ENCODE measurements around the gene STARD13. TPM values are rescaled to one million over a fixed set of nuclear protein-coding genes. Genes with fewer than 3 reads are reported as not detected.
A peak's percentile ranks its signal among the peaks of the same experiment; 100 is the strongest.

Gene STARD13
- total RNA-seq, 1 experiment from 2014 or later: 26.6 TPM

DNA sequence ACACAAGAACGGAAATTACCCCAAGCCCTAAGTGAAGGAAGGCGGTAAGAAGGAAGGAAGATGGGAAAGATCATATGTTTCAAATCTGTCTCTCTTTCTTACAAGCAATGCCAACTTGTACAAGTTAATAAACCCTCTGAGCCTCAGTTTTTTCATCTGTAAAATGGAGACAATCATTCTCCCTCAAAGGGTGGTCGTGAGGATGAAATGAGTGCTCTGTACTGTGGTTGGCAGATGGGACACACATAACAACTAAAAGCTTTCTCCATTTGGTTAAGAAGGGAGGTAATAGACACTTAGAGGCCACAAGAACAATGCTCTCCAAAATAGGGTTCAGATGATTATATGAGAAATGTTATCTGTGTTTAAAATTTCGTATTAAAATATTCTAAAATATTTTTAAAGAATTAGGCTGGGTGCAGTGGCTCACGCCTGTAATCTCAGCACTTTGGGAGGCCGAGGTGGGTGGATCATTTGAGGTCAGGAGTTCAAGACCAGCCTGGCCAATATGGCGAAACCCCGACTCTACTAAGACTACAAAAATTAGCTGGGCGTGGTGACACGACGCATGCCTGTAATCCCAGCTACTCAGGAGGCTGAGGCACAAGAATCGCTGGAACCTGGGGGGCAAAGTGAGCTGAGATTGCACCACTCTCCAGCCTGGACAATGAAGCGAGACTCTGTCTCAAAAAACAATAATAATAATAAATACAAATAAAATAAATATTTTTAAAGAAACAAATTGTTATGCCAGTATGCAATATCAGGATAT, 89.7 kb downstream of the STARD13 start:
- Histone ChIP-seq H3K9me2 (replicated peaks; ENCODE audit: low read length) (no peaks in the 10 kb centered on the region), H3K4me1 (ENCODE audit: insufficient read depth, low read length) (peaks cover 15% of the 10 kb centered on the region), H3K79me2 (ENCODE audit: low read length) (peaks cover 68% of the 10 kb centered on the region), H3K9me3 (ENCODE audit: low read length) (no peaks in the 10 kb centered on the region), H2AFZ (ENCODE audit: low read length) (no peak overlapping the region), H3F3A (ENCODE audit: low read length, unreplicated experiment) (peaks cover 3% of the 10 kb centered on the region), H3K36me3 (ENCODE audit: low read depth, low read length) (no peaks in the 10 kb centered on the region), H3K9ac (ENCODE audit: low read length) (peak overlapping the region; percentile 46), H3K4me3 (ENCODE audit: low read length) (no peak overlapping the region), H4K20me1 (ENCODE audit: low read length) (no peaks in the 10 kb centered on the region), H3K27ac (ENCODE audit: low read length) (peak overlapping the region; percentile 81), H3K4me2 (ENCODE audit: low read length) (no peak overlapping the region), H3K27me3 (ENCODE audit: low read length) (no peaks in the 10 kb centered on the region)
- ATAC-seq (no peak), DNase-seq (no peak)
- intact Hi-C loops (cut with micrococcal nuclease): no loop called here
- ChIA-PET POLR2A (ENCODE audit: unreplicated experiment) (no interaction called here), CTCF (no interaction called here)
- BruUV-seq (replicated peaks): no TSS peak
- TF ChIP-seq EZH2 (IDR thresholded peaks at IDR 0.05; ENCODE audit: low read length, unreplicated experiment) (no peak), EZH2phosphoT487 (IDR thresholded peaks at IDR 0.05; ENCODE audit: borderline replicate concordance, low read length) (no peak)
- TF ChIP-seq, protein P1, sequence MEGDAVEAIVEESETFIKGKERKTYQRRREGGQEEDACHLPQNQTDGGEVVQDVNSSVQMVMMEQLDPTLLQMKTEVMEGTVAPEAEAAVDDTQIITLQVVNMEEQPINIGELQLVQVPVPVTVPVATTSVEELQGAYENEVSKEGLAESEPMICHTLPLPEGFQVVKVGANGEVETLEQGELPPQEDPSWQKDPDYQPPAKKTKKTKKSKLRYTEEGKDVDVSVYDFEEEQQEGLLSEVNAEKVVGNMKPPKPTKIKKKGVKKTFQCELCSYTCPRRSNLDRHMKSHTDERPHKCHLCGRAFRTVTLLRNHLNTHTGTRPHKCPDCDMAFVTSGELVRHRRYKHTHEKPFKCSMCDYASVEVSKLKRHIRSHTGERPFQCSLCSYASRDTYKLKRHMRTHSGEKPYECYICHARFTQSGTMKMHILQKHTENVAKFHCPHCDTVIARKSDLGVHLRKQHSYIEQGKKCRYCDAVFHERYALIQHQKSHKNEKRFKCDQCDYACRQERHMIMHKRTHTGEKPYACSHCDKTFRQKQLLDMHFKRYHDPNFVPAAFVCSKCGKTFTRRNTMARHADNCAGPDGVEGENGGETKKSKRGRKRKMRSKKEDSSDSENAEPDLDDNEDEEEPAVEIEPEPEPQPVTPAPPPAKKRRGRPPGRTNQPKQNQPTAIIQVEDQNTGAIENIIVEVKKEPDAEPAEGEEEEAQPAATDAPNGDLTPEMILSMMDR (conservative IDR thresholded peaks at IDR 0.05; ENCODE audit: low read depth, low read length): no peak

- H3K9me3 ChIP-seq (ENCODE audit: low read length): no peaks in the 10 kb centered on the region
- no TSS peak for BruUV-seq (replicated peaks)
- no peaks in the 10 kb centered on the region for H3K36me3 ChIP-seq (ENCODE audit: low read depth, low read length)
- peak overlapping the region; percentile 46 for H3K9ac ChIP-seq (ENCODE audit: low read length)
- intact Hi-C loops (cut with micrococcal nuclease): no loop called here
- no peaks in the 10 kb centered on the region for H3K27me3 ChIP-seq (ENCODE audit: low read length)
- ATAC-seq (peak; percentile 42), DNase-seq (peak; percentile 54)
- H3K4me2 ChIP-seq (ENCODE audit: low read length): peak overlapping the region; percentile 42
- no peaks in the 10 kb centered on the region for H3K9me2 ChIP-seq (replicated peaks; ENCODE audit: low read length)
- POLR2A ChIA-PET (ENCODE audit: unreplicated experiment): no interaction called here
- peaks cover 15% of the 10 kb centered on the region for H3K4me1 ChIP-seq (ENCODE audit: insufficient read depth, low read length)
- peak overlapping the region; percentile 81 for H3K27ac ChIP-seq (ENCODE audit: low read length)
- CTCF ChIA-PET: no interaction called here
- peaks cover 64% of the 10 kb centered on the region for H3K79me2 ChIP-seq (ENCODE audit: low read length)
- no peak for TF ChIP-seq EZH2phosphoT487 (IDR thresholded peaks at IDR 0.05; ENCODE audit: borderline replicate concordance, low read length)
- TF ChIP-seq EZH2 (IDR thresholded peaks at IDR 0.05; ENCODE audit: low read length, unreplicated experiment): no peak
- TF ChIP-seq, protein P1 (conservative IDR thresholded peaks at IDR 0.05; ENCODE audit: low read depth, low read length): no peak
- no peak overlapping the region for H2AFZ ChIP-seq (ENCODE audit: low read length)
- H3K4me3 ChIP-seq (ENCODE audit: low read length): no peak overlapping the region
- no peaks in the 10 kb centered on the region for H4K20me1 ChIP-seq (ENCODE audit: low read length)
- peaks cover 3% of the 10 kb centered on the region for H3F3A ChIP-seq (ENCODE audit: low read length, unreplicated experiment)
Measured at GRCh38 chr13:33194820-33195692, 90.5 kb downstream of the STARD13 start.
